Activated effector memory CD4-positive, alpha-beta T cell treated with Interleukin-2 at 50 U/mL for 16 hours (primary cell): Measurements from ENCODE around the gene MYEF2.

ENCODE experiments used
- DNase-seq: peaks from one replicate; pipeline ENCODE4 v3.0.0-alpha.2; 2020

MYEF2 gene

GRCh38 chr15:48084759-48085590, 93.1 kb downstream of the MYEF2 start:
- no peak for DNase-seq
